ENCODE measurements around the gene FUT9. TPM values are rescaled to one million over a fixed set of nuclear protein-coding genes. Genes with fewer than 3 reads are reported as not detected.
"Not testable (repeated sequence)": the region's sequence is repeated elsewhere in the genome, so short reads cannot be mapped to it uniquely, and the experiment has no call there.

FUT9 gene
- total RNA-seq, 5 donors from 2014 or later (not counting 1 experiment from before 2014, with no cell fraction given): not detected

- Mint-ChIP-seq H3K4me1 (no peaks in the 10 kb centered on the region), H3K36me3 (no peaks in the 10 kb centered on the region), H3K27me3 (peaks cover 3% of the 10 kb centered on the region in 2 donors), H3K27ac (no peak overlapping the region), H3K4me3 (no peak overlapping the region), H3K9me3 (peaks cover 0 to 3% (median 0%) of the 10 kb centered on the region in 3 donors)
- H3K9me3 ChIP-seq: no peaks in the 10 kb centered on the region
- DNase-seq: no peak
- H3K36me3 ChIP-seq (ENCODE audit: control insufficient read depth in 2 of 2, extremely low read depth in 1 of 2, insufficient read depth in 1 of 2, low read length in 1 of 2): no peaks in the 10 kb centered on the region
- no peaks in the 10 kb centered on the region for H3K27me3 ChIP-seq (replicated peaks in 1 of 2; ENCODE audit: control insufficient read depth in 2 of 2, extremely low read depth in 1 of 2, insufficient read depth in 2 of 2, low read length in 1 of 2)
- no peak overlapping the region for H3K27ac ChIP-seq (ENCODE audit: low read length)
- POLR2A ChIA-PET: no interaction called here
- no peak overlapping the region for H3K4me3 ChIP-seq (ENCODE audit: control insufficient read depth in 1 of 2, extremely low read depth in 1 of 2, low read length in 1 of 2)
- no peak for ATAC-seq (replicated peaks in 1 of 4)
- WGBS (ENCODE audit: insufficient coverage): no CpG with 5 or more reads among the region's 1 CpG
- no peaks in the 10 kb centered on the region for H3K4me1 ChIP-seq (ENCODE audit: control insufficient read depth in 1 of 2, extremely low read depth in 1 of 2, insufficient read depth in 2 of 2, low read length in 2 of 2)
- CTCF ChIA-PET: no interaction called here
These were observed 242.0 kb downstream of the FUT9 start for GRCh38 chr6:96257751-96258150.

GRCh38 chr6:96260787-96261430 is 245.1 kb downstream of the FUT9 start:
- H3K4me3 Mint-ChIP-seq, H3K9me3 Mint-ChIP-seq: not testable (repeated sequence)

More at GRCh38 chr6:96260787-96261430, 245.1 kb downstream of the FUT9 start:
- POLR2A ChIA-PET; H3K36me3 Mint-ChIP-seq; H3K9me3 ChIP-seq; DNase-seq; H3K27me3 Mint-ChIP-seq; H3K4me1 Mint-ChIP-seq; CTCF ChIA-PET; H3K4me3 ChIP-seq (ENCODE audit: control insufficient read depth in 1 of 2, extremely low read depth in 1 of 2, low read length in 1 of 2); ATAC-seq (replicated peaks in 1 of 4); H3K4me1 ChIP-seq (ENCODE audit: control insufficient read depth in 1 of 2, extremely low read depth in 1 of 2, insufficient read depth in 2 of 2, low read length in 2 of 2); H3K27me3 ChIP-seq (replicated peaks in 1 of 2; ENCODE audit: control insufficient read depth in 2 of 2, extremely low read depth in 1 of 2, insufficient read depth in 2 of 2, low read length in 1 of 2); H3K27ac ChIP-seq (ENCODE audit: low read length); H3K36me3 ChIP-seq (ENCODE audit: control insufficient read depth in 2 of 2, extremely low read depth in 1 of 2, insufficient read depth in 1 of 2, low read length in 1 of 2); H3K27ac Mint-ChIP-seq: not testable (repeated sequence)
- WGBS (ENCODE audit: insufficient coverage): 93% methylated on average over 32 of the region's 37 CpGs
